ENCODE results near the gene CLK2.

CLK2 gene

GRCh38 chr1:155272466-155273342, 600 bp downstream of the CLK2 start:
- FAIRE-seq = no peak
- DNase-seq (ENCODE audit: extremely low spot score, insufficient read length, low read depth) = peak; percentile 32

GRCh38 chr1:155269381-155269780, 3.9 kb downstream of the CLK2 start:
- DNase-seq (ENCODE audit: extremely low spot score, insufficient read length, low read depth) (no peak), FAIRE-seq (no peak)

GRCh38 chr1:155268630-155269029, 4.7 kb downstream of the CLK2 start:
- FAIRE-seq (no peak), DNase-seq (ENCODE audit: extremely low spot score, insufficient read length, low read depth) (no peak)

GRCh38 chr1:155267373-155267772, 5.9 kb downstream of the CLK2 start:
- DNase-seq (ENCODE audit: extremely low spot score, insufficient read length, low read depth) (no peak), FAIRE-seq (no peak)

GRCh38 chr1:155266553-155266952, 6.8 kb downstream of the CLK2 start:
- DNase-seq (ENCODE audit: extremely low spot score, insufficient read length, low read depth) (no peak), FAIRE-seq (no peak)

GRCh38 chr1:155263067-155263466, 10.2 kb downstream of the CLK2 start:
- FAIRE-seq = no peak

GRCh38 chr1:155261852-155262673, 11.2 kb downstream of the CLK2 start, which contains the start of gene SCAMP3:
SCAMP3 (minus strand) TSS chr1:155262360; CDS start chr1:155262151, 209 bp downstream.
- FAIRE-seq (peak; percentile 96), DNase-seq (ENCODE audit: extremely low spot score, insufficient read length, low read depth) (peak; percentile 93)

More at GRCh38 chr1:155263067-155263466, 10.2 kb downstream of the CLK2 start:
- DNase-seq (ENCODE audit: extremely low spot score, insufficient read length, low read depth) = no peak

- FAIRE-seq = no peak
- DNase-seq (ENCODE audit: extremely low spot score, insufficient read length, low read depth) = no peak
Observed at GRCh38 chr1:155261493-155261851, 11.8 kb downstream of the CLK2 start.

- no peak for FAIRE-seq
Observed at GRCh38 chr1:155260276-155260675, 13.0 kb downstream of the CLK2 start.

GRCh38 chr1:155256058-155256852, 17.0 kb downstream of the CLK2 start:
- FAIRE-seq (no peak), DNase-seq (ENCODE audit: extremely low spot score, insufficient read length, low read depth) (no peak)

More at GRCh38 chr1:155260276-155260675, 13.0 kb downstream of the CLK2 start:
- no peak for DNase-seq (ENCODE audit: extremely low spot score, insufficient read length, low read depth)

- FAIRE-seq = peak; percentile 93
- DNase-seq (ENCODE audit: extremely low spot score, insufficient read length, low read depth) = peak; percentile 82
Observed at GRCh38 chr1:155255243-155256007, 17.9 kb downstream of the CLK2 start, which contains the start of gene ENTREP3. ENTREP3 (minus strand) TSS chr1:155255483; CDS start chr1:155254877, 606 bp downstream.

GRCh38 chr1:155254714-155255242, 18.5 kb downstream of the CLK2 start:
- DNase-seq (ENCODE audit: extremely low spot score, insufficient read length, low read depth) (no peak), FAIRE-seq (no peak)

- FAIRE-seq (no peak), DNase-seq (ENCODE audit: extremely low spot score, insufficient read length, low read depth) (no peak)
Observed at GRCh38 chr1:155254228-155254713, 19.0 kb downstream of the CLK2 start.

GRCh38 chr1:155253797-155254196, 19.5 kb downstream of the CLK2 start:
- FAIRE-seq (no peak), DNase-seq (ENCODE audit: extremely low spot score, insufficient read length, low read depth) (no peak)

GRCh38 chr1:155253208-155253607, 20.1 kb downstream of the CLK2 start:
- FAIRE-seq (no peak), DNase-seq (ENCODE audit: extremely low spot score, insufficient read length, low read depth) (no peak)

- no peak for FAIRE-seq
- DNase-seq (ENCODE audit: extremely low spot score, insufficient read length, low read depth) = no peak
Observed at GRCh38 chr1:155251566-155251965, 21.7 kb downstream of the CLK2 start.

GRCh38 chr1:155250633-155251449, 22.5 kb downstream of the CLK2 start:
- peak; percentile 91 for DNase-seq (ENCODE audit: extremely low spot score, insufficient read length, low read depth)
- FAIRE-seq = peak; percentile 86

GRCh38 chr1:155250246-155250632, 23.1 kb downstream of the CLK2 start:
- FAIRE-seq = no peak

More at GRCh38 chr1:155250246-155250632, 23.1 kb downstream of the CLK2 start:
- DNase-seq (ENCODE audit: extremely low spot score, insufficient read length, low read depth) = no peak

Data from GM18507 (cell line).